DLD1 (cell line): ENCODE data around the gene SLC12A6.
"Not testable (repeated sequence)": the region's sequence is repeated elsewhere in the genome, so short reads cannot be mapped to it uniquely, and the experiment has no call there.

Experiments used
- in situ Hi-C: cut with HindIII; loops from 2 replicates; pipeline ENCODE4 v1.10.0; 2017; ENCODE audit warnings: low sequenced_read_pairs

SLC12A6 gene

DNA sequence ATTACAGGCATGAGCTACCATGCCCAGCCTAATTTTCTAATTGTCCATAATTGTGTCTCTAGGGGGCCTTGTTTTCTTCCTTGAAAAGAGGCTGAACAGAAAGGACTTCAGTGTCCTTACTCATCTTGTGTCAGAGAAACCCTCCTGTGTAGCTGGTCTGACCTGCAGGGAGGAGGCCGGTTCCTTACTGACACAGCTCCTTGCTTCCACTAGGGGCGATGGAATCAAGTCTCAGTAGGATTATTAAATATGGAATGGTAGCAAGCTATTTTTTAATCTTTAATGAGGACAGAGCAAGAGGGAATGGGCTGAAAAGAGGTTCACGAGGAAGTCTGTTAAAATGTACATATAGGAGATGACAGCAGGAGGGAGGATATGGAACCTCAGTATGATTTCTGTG is 20.8 kb upstream of the SLC12A6 start:
- in situ Hi-C loops = no loop called here

GRCh38 chr15:34357653-34358052 is 20.1 kb upstream of the SLC12A6 start:
- in situ Hi-C loops = no loop called here

DNA sequence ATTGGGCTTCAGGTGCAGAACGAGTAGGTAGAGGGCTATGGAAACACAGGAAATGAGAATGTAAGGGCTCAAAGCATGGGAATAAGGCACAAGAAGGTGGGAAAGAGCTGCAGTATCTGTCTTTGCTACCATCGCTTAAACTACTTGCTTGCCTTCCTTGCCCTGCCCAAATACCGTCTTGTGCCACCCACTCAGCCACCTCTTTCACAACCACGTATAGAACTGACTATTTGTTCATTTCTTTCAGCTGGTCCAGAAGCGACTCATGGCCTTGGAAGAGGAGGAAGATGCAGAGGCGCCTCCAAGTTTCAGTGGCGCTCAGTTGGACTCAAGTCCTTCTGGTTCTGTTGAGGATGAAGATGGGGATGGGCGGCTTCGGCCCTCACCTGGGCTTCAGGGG is 17.7 kb upstream of the SLC12A6 start:
- in situ Hi-C loops = no loop called here

DNA sequence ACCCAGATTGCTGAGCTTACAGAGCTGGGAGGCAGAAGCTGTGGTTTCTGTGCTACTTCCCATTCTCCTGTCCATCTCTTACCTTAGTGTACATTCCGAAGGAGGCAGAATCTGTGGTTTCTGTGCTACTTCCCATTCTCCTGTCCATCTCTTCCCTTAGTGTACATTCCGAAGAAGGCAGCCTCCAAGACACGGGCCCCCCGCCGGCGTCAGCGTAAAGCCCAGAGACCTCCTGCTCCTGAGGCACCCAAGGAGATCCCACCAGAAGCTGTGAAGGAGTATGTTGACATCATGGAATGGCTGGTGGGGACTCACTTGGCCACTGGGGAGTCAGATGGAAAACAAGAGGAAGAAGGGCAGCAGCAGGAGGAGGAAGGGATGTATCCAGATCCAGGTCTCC is 16.7 kb upstream of the SLC12A6 start:
- in situ Hi-C loops = no loop called here

DNA sequence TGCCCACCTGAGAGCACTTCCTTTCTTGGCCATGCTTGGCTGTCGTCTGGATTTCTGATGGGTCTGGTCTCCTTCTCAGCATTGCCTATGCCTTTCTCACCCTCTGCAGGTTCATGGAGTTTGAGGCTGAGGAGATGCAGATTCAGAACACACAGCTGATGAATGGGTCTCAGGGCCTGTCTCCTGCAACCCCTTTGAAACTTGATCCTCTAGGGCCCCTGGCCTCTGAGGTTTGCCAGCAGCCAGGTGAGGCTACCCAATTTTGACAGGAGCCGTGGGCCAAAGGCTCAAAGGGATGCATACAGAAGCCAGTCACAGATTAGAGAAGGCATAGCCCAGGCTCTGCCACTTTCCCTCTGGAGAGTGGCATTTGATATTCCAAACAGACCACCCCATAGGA is 16.0 kb upstream of the SLC12A6 start:
- in situ Hi-C loops = no loop called here

GRCh38 chr15:34352996-34353395 is 15.4 kb upstream of the SLC12A6 start:
- in situ Hi-C loops = not testable (repeated sequence)

DNA sequence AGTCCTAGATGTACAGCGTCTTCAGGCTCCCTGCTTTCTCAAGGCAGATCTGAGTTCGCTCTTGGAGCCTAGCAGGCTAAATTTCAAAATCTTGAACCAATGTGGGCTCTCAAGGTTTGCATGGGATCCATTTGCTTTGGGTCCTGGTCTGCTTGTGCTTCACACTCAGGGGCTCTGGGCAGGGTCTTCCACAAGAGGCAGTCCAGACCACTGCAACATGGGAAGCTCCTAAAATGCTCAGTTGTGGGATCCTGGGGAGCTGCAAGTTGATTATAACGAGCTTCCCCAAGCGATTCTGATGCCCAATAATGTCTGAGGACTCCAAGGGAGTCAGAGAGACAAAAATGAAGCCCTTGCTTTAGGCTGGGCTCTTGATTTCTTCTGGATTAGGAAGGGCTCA is 12.2 kb upstream of the SLC12A6 start:
- in situ Hi-C loops = no loop called here

- in situ Hi-C loops = no loop called here
Observed at GRCh38 chr15:34348735-34349300, 11.2 kb upstream of the SLC12A6 start.

GRCh38 chr15:34347951-34348638 is 10.5 kb upstream of the SLC12A6 start:
- in situ Hi-C loops = no loop called here

DNA sequence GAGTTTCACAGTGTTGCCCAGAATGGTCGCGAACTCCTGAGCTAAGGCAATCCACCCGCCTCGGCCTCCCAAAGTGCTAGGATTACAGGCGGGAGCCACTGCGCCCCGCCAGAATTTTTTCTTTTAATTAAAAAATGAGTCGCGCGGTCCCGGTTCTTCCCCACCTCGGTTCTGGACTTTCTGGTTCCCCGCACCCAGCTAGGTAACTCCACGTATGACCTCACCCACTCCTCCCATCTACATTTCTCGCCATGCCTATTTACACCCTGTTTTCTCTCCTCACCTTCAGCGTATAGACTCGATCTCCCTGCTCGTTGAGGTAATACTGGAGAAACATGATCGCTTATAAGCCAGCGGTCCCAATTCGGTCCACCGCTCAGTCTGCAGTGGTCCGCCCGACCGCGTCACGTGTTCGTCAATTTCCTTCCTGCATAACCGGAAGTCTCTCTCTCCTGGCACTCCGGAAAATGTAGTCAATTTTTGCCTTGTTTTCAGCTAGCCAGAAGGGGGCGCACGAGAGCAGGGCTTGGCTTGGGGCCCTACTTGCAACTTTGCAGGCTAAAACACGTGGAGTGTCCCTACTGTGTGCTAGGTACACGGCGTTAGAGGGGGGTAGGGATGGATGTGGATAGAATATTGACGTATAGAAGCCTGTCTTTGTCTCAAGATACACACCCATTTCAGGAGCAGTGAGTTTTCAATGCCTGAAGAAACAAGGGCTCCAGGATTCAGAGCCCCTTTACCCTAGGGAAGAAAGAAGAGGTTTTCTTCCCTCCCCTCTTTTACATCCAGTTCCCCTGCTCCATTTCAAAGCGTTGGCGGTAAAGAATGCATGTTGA is 5.4 kb upstream of the SLC12A6 start, which contains the start of the genes NOP10 and NUTM1:
NOP10 (minus strand) TSS at position 400 of the 839 bp plus-strand sequence; CDS start at position 337, 63 bp downstream.
NUTM1 (plus strand) TSS at position 579 of the 839 bp plus-strand sequence. CDS start 382 bp downstream, outside the sequence.
- in situ Hi-C loops = no loop called here

DNA sequence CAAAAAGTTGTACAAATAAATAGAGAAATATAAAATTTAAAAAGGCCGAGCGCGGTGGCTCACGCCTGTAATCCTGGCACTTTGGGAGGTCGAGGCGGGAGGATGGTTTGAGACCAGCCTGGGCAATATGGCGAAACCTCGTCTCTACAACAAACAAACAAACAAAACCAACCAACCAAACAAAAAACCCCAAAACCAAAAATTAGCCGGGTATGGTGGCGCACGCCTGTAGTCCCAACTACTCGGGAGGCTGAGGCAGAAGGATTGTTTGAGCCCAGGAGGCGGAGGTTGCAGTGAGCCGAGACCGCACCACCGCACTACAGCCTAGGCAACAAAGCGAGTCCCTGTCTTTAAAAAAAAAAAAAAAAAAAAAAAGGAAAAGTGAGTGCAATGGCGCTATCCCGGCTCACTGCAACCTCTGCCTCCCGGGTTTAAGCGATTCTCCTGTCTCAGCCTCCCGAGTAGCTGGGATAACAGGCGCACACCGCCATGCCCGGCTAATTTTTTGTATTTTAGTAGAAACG is 4.7 kb upstream of the SLC12A6 start:
- in situ Hi-C loops = not testable (repeated sequence)

- in situ Hi-C loops = no loop called here
Observed at GRCh38 chr15:34341381-34342212, 4.0 kb upstream of the SLC12A6 start.

DNA sequence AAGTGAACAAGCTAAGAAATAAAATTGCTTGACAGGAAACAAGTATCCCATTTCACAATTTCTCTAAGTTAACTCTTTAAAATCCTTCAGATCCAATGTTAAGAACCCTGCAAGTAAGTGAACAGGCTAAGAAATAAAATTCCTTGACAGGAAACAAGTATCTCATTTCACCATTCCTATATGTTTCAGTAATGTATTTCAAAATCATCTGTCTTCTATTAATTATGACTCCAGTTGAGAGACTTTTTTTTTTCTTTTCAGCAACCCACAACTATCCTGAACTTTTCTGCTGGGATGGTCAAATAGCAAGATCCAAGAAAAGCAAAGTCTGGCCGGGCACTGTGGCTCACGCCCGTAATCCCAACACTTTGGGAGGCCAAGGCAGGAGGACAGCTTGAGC is 2.4 kb upstream of the SLC12A6 start:
- in situ Hi-C loops = no loop called here

DNA sequence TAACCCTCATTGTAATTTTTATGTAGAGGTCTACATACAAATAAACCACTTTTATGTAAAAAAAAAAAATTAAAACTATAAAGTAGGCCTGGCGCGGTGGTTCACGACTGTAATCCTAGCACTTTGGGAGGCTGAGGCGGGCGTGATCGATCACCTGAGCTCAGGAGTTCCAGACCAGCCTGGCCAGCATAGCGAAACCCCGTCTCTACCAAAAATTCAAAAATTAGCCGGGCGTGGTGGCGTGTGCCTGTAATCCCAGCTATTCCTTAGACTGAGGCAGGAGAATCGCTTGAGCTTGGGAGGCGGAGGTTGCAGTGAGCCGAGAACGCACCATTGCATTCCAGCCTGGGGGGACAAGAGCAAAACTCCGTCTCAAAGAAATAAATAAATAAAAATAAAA is 766 bp upstream of the SLC12A6 start:
- in situ Hi-C loops = no loop called here

DNA sequence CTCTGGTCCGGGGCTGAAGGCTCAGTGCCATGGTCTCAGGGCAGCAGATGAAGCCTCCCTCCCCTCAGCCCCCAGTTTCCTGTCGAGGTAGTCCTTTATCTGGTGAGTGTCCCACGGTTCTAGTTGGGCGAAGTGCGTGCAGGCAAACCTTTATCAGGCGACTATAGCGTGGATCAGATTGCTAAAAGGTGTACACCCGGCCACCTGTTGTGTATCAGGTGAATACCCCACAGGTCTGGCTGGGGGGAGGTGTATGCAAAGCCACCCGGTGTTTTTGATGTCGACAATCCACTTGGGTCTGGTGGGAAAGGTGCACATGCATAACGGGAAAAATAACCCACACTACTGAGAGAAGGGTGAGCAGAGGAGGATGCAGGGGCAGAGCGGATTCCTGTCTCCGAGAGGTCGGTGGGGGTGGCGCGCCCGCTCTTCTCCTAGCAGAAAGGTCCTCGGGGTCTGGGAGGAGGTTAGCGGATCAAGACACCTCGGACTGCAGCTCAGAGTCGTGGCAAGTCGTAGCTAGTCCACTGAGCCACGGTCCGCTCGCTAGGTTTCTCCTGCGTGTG is 507 bp downstream of the SLC12A6 start:
- in situ Hi-C loops = no loop called here

- in situ Hi-C loops = no loop called here
Observed at GRCh38 chr15:34336231-34336990, 1.2 kb downstream of the SLC12A6 start.

DNA sequence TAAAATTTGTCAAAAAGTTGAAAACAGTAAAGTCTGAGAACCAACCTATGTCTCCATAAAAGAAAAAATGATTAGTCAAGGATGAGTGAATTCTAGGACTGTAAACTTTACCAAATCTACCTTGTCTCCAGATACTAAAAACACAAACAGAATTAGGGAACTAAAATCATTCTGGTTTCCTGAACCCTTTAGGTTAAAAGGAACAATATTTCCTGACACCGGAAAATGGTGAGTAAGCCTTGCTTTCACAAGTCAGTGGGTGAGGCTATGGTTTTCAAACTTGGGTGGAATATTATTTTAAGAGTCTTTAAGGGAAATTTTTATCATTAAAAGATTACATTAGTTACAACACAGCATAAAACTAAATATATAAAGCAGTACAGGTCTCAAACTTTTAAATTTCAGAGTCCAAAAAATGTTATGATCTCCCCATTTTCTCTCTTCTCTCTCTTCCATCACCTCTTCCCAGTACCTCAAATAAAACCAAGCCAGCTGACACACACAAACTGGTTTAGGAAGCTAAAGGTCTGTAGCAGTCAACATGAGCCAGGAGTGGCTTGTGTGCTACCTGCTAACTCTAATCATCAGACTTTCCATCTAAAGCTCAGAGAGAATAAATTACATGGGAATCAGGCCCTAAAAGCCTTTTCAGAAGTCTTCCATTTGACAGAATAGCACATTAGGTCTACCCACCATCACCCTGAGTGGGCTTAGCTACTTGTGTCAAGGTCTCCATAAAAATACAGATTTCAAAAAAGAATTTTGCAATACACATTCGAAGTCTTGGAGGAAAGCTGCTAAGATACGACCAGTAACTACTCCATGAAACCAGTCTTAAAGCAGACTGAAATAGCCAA is 2.2 kb downstream of the SLC12A6 start:
- in situ Hi-C loops = no loop called here

- in situ Hi-C loops = no loop called here
Observed at GRCh38 chr15:34334672-34335071, 2.9 kb downstream of the SLC12A6 start.
